Endometrial microvascular endothelial cells (primary cell): ENCODE data around the gene MAP4K2. TPM values are rescaled to one million over a fixed set of nuclear protein-coding genes. Genes with fewer than 3 reads are reported as not detected.

Experiments
- in situ Hi-C: cut with HindIII; loops from 2 replicates; pipeline ENCODE4 v1.10.0; 2017; ENCODE audit warnings: low sequenced_read_pairs, low pct_unique_long_range_greater_than_20kb; ENCODE audit errors: inconsistent ontology term
- total RNA-seq: library from RNA; depleted of rRNA; stranded (reverse); fragments of >200 nt; gene quantifications from one replicate; pipeline ENCODE4 v1.2.3, GENCODE V29; 2015; ENCODE audit errors: inconsistent ontology term

Gene MAP4K2
- total RNA-seq, 1 donor from 2014 or later: 42.8 TPM

- in situ Hi-C loops: no loop called here
Measured at GRCh38 chr11:64762277-64762673, 40.7 kb downstream of the MAP4K2 start.

- in situ Hi-C loops: no loop called here
Measured at GRCh38 chr11:64760759-64761420, 42.1 kb downstream of the MAP4K2 start.

GRCh38 chr11:64759722-64760719 is 43.0 kb downstream of the MAP4K2 start, which contains the start of gene PYGM:
PYGM (minus strand) TSS chr11:64759974; CDS start chr11:64759898, 76 bp downstream.
- in situ Hi-C loops: no loop called here

GRCh38 chr11:64759131-64759721 is 43.8 kb downstream of the MAP4K2 start:
- in situ Hi-C loops: no loop called here

- in situ Hi-C loops: no loop called here
Measured at GRCh38 chr11:64758330-64759079, 44.5 kb downstream of the MAP4K2 start.

GRCh38 chr11:64757549-64758329 is 45.3 kb downstream of the MAP4K2 start:
- in situ Hi-C loops: no loop called here

GRCh38 chr11:64755681-64756361 is 47.2 kb downstream of the MAP4K2 start:
- in situ Hi-C loops: no loop called here

- in situ Hi-C loops: no loop called here
Measured at GRCh38 chr11:64754919-64755662, 47.9 kb downstream of the MAP4K2 start.

GRCh38 chr11:64754124-64754918 is 48.7 kb downstream of the MAP4K2 start:
- in situ Hi-C loops: no loop called here

- in situ Hi-C loops: no loop called here
Measured at GRCh38 chr11:64753380-64754123, 49.5 kb downstream of the MAP4K2 start.

- in situ Hi-C loops: no loop called here
Measured at GRCh38 chr11:64753019-64753379, 50.0 kb downstream of the MAP4K2 start.

- in situ Hi-C loops: no loop called here
Measured at GRCh38 chr11:64752175-64752970, 50.6 kb downstream of the MAP4K2 start.

- in situ Hi-C loops: no loop called here
Measured at GRCh38 chr11:64751580-64751979, 51.4 kb downstream of the MAP4K2 start.

GRCh38 chr11:64751136-64751535 is 51.9 kb downstream of the MAP4K2 start:
- in situ Hi-C loops: no loop called here
